Measurements from ENCODE around the gene ZNF692.
A peak's percentile ranks its signal among the peaks of the same experiment; 100 is the strongest.
"Not testable (repeated sequence)": the region's sequence is repeated elsewhere in the genome, so short reads cannot be mapped to it uniquely, and the experiment has no call there.

ZNF692 gene, protein sequence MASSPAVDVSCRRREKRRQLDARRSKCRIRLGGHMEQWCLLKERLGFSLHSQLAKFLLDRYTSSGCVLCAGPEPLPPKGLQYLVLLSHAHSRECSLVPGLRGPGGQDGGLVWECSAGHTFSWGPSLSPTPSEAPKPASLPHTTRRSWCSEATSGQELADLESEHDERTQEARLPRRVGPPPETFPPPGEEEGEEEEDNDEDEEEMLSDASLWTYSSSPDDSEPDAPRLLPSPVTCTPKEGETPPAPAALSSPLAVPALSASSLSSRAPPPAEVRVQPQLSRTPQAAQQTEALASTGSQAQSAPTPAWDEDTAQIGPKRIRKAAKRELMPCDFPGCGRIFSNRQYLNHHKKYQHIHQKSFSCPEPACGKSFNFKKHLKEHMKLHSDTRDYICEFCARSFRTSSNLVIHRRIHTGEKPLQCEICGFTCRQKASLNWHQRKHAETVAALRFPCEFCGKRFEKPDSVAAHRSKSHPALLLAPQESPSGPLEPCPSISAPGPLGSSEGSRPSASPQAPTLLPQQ

GRCh38 chr1:248858891-248859889 lies at the start of gene ZNF692:
ZNF692 (minus strand) TSS chr1:248859085; CDS start chr1:248858309, 776 bp downstream.
- DNase-seq (ENCODE audit: low spot score), result peak; percentile 97

GRCh38 chr1:248906753-248907661 lies 48.1 kb upstream of the ZNF692 start:
- DNase-seq (ENCODE audit: low spot score), result no peak

DNA sequence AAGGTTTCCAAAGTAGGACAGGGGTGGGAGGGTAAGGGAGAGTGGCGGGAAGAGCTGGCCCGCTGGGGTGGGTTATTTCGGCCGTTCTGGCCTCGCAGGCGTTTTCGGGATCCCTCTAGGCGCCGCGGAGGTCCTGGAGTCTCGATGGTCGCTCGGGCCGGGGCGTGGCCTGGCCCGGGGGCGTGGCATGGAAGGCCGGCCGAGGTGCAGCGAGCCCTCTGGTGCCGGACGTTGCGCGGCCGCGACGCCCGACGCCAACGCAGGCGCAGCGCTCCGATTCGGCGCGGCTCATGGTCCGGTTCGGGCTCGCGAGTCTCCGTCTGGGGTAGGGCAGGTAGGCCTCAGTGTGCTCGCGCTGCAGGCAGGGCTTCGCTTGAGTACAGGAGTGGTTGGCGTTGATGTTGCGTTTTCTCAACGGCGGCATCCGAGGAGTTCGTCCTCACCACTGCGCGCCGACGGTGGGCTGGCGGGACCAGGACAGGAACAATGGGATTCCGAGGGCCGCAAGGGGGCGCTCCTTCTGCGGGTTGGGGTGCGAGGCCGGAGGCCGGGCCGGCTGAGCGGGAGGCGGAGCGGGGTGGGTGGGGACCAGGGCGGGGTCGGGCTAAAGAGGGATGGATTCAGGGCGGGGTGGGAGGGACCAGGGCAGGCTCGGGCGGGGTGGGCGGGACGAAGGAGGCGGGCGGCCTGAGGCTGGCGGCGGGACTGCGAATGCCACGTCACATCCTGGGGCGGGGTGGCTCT lies 47.3 kb upstream of the ZNF692 start, which contains the start of gene PGBD2:
Gene PGBD2 (plus strand): TSS at position 227 of the 744 bp plus-strand sequence. CDS start 7,628 bp downstream, outside the sequence.
- peak; percentile 92 for DNase-seq (ENCODE audit: low spot score)

- DNase-seq (ENCODE audit: low spot score), result no peak
Observed at GRCh38 chr1:248905662-248906008, 46.8 kb upstream of the ZNF692 start.

- DNase-seq (ENCODE audit: low spot score), result no peak
Observed at GRCh38 chr1:248904437-248905216, 45.7 kb upstream of the ZNF692 start.

GRCh38 chr1:248901578-248901977 lies 42.7 kb upstream of the ZNF692 start:
- DNase-seq (ENCODE audit: low spot score), result no peak

- no peak for DNase-seq (ENCODE audit: low spot score)
Observed at GRCh38 chr1:248900637-248901036, 41.8 kb upstream of the ZNF692 start.

DNA sequence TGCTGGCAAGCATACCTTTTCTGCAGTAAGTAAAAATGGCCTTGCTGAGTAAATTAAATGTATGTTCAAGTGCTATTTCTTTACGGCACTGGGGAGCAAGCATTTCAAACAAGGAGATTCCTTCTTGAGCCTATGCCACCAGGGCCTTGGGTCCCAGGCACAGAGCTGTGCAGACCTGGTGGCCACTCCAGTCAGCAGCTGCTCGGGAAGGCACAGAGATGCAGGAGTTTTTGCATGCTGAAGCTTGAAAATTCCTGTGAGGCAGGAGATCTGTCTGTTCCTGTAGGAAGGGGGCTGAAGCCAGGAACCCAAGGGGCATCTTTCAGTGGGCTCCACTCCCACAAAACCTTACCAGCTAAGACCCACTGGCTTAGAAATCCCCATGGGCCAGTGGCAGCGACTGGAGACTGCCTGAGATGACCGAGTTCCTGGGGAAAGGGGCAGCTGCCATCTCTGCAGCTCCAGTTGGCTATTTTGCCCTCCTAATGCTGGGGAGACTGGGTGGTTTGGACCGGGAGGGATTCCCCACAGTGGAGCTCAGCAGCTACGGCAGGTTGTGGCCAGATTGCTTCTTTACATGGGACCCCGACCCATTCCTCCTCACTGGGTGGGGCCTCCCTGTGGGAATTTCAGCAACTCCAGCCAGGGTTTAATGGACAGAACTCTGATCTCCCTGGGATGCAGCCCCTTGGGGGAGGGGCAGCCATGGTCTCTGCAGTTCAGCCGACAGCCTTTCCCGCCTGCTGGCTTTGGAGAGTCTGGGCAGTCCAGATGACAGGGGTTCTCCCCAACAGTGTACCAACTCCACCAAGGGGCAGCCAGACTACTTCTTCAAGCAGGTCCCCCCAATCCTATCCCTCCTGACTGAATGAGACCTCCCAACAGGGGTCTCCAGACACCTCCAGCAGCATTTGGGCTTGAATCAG lies 38.8 kb upstream of the ZNF692 start:
- no peak for DNase-seq (ENCODE audit: low spot score)

DNA sequence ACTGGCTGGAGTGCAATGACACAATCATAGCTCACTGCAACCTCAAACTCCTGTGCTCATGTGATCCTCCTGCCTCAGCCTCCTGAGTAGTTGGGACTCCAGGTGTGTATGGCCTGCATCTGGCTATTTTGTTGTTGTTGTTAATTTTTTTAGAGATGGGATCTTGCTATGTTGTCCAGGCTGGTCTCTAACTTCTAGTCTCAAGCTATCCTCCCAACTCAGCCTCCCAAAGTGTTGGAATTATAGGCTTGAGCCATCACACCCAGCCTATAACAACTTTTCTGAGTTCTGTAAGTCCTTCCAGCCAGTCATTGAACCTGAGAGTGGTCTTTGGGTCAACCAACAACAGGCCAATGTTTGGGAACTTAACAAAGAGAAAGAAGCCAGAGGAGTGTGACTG lies 36.0 kb upstream of the ZNF692 start:
- DNase-seq (ENCODE audit: low spot score), result no peak

- peak; percentile 27 for DNase-seq (ENCODE audit: low spot score)
Observed at GRCh38 chr1:248892590-248892989, 33.7 kb upstream of the ZNF692 start.

GRCh38 chr1:248891758-248892157 lies 32.9 kb upstream of the ZNF692 start:
- no peak for DNase-seq (ENCODE audit: low spot score)

- DNase-seq (ENCODE audit: low spot score), result no peak
Observed at GRCh38 chr1:248890549-248891498, 31.9 kb upstream of the ZNF692 start.

DNA sequence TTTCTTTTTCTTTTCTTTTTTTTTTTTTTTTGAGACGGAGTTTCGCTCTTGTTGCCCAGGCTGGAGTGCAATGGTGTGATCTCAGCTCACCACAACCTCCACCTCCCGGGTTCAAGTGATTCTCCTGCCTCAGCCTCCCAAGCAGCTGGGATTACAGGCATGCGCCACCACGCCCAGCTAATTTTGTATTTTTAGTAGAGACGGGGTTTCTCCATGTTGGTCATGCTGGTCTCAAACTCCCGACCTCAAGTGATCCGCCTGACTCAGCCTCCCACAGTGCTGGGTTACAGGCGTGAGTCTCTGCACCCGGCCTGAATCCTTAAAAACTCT lies 31.0 kb upstream of the ZNF692 start:
- not testable (repeated sequence) for DNase-seq (ENCODE audit: low spot score)

DNA sequence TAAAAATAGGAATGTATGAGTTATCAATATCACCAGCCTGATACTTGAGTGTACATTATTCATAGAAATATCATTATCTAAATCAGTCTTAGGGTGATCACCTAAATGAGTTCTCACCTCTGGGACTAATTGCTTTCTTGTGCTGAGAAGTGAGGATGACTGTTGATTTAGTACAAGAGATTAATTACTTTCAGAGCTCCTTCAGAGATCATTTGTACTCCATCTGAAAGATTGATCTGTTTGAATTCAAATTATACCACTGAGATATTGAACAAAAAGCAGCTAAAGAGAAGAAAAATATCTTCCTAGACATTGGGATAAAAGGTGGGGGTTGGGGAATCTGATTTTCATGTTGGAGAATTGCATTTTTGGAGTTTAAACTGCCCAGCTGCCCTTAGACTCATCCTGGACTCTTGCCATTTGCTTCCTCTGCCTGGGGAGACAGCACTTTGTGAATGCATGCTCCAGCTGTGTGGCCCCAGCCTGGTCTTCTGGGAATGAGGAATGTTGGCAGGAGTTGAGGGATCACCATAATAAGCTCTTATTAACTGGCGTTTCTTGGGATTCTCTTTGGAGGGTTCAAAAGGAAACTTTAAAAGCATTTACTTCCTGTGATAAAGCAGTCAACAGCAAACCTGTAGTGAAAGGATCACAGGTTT lies 27.5 kb upstream of the ZNF692 start:
- DNase-seq (ENCODE audit: low spot score), result no peak

DNA sequence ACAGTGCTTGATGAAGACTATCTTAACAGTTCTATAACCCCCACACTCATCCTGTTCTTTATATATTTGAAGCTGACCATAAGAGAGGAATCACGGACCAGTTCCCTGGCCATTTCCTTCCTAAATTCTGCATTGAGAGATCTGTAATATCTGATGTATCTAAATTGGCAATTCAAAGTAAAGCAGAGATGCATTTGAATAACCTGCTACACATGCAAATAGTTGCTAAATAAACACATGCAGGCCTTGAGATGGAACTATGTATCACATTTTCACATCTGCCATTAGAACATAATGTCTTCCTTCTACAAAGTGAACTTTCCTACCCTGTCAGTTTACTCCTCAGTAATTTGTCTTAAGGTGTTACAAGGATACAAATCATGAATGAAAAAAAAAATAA lies 26.8 kb upstream of the ZNF692 start:
- no peak for DNase-seq (ENCODE audit: low spot score)

- no peak for DNase-seq (ENCODE audit: low spot score)
Observed at GRCh38 chr1:248884632-248885295, 25.9 kb upstream of the ZNF692 start.

GRCh38 chr1:248882427-248882826 lies 23.5 kb upstream of the ZNF692 start:
- not testable (repeated sequence) for DNase-seq (ENCODE audit: low spot score)
